ENCODE measurements around the gene ABCA2.

DNA sequence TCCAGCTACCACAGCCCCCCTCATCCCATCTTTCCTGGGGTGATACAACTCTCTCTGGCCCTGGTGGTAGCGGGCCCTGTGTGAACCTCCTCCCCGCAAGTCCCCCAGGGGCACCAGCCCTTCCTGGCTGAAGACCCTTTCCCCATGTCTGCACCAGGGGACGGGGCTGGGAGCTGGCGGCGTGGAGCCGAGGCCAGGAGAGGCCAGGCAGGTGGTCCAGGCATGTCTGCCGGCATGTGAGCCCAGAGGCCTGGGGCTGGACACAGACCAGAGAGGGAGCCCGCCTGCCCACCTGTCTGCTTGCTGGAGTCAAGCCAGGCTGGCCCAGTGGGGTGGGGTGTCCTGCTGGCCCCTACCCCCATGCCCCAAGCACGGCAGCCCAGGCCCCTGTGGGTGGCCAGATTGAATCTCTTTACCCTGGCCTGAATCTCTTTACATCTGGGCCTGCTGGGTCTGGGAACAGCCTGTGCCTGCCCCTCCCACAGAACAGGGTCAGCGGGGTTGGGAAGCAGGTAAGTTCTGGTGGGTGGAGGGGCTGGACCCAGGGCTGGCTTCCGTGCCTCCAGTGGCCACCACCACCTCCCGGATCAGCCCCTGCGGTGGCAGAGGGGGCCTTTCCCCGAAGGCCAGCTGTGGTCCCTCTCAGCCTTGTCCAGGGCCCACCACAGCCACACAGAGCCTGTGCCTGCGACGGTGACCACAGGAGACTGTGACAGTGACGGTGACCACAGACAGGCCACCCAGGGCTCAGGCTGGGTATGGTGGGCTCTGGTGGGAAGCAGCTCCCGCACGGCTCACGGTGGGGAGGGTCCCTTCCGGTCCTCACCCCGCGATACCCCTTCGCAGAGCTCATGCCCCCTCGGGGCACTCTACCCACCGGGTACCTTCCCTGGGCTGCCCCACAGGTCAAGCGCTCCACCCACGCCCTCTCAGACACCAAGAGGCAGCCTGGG lies 68.9 kb downstream of the ABCA2 start:
- TF ChIP-seq CTCF (conservative IDR thresholded peaks at IDR 0.05; ENCODE audit: low read depth in 2 of 2) (no peak), NANOG (IDR thresholded peaks at IDR 0.05; ENCODE audit: borderline replicate concordance) (no peak), EZH2 (IDR thresholded peaks at IDR 0.05; ENCODE audit: low read depth, unreplicated experiment) (no peak), POLR2AphosphoS5 (IDR thresholded peaks at IDR 0.05; ENCODE audit: low read depth) (no peak), JUNB (IDR thresholded peaks at IDR 0.05; ENCODE audit: unreplicated experiment) (no peak), REST (IDR thresholded peaks at IDR 0.05; ENCODE audit: unreplicated experiment) (no peak)
